ENCODE measurements around the gene C1orf35. TPM values are rescaled to one million over a fixed set of nuclear protein-coding genes. Genes with fewer than 3 reads are reported as not detected.

C1orf35 gene
- total RNA-seq, 1 experiment from 2014 or later: 24.9 TPM

- POLR2A ChIA-PET: no interaction called here
- no peaks in the 10 kb centered on the region for H3K4me1 ChIP-seq (ENCODE audit: control insufficient read depth, insufficient read depth, low read length)
- H3K4me3 ChIP-seq (ENCODE audit: low read depth in 2 of 2, low read length in 2 of 2): no peak overlapping the region
- no peaks in the 10 kb centered on the region; the same call in 1 of the 2 replicates for H3K27me3 ChIP-seq (ENCODE audit: control insufficient read depth, insufficient read depth, low read length)
- CTCF ChIA-PET: no interaction called here
- no peak overlapping the region for H3K27ac ChIP-seq (ENCODE audit: low read length)
- BruUV-seq (replicated peaks): no TSS peak
- H3K36me3 ChIP-seq (ENCODE audit: control insufficient read depth, insufficient read depth, low read length): no peaks in the 10 kb centered on the region; the same call in 1 of the 2 replicates
- in situ Hi-C loops (cut with HindIII; ENCODE audit: low pct_unique_long_range_greater_than_20kb, low sequenced_read_pairs) (no loop called here), intact Hi-C loops (cut with micrococcal nuclease; ENCODE audit: unreplicated experiment) (no loop called here)
- TF ChIP-seq CTCF (IDR thresholded peaks at IDR 0.05) (no peak), TCF7L2 (IDR thresholded peaks at IDR 0.05; ENCODE audit: low read depth, low read length) (no peak), REST (IDR thresholded peaks at IDR 0.05; ENCODE audit: insufficient read depth in 1 of 2, low read depth in 2 of 2, low read length in 1 of 2) (no peak), SIN3A (IDR thresholded peaks at IDR 0.05; ENCODE audit: borderline replicate concordance, insufficient read depth, low read depth, low read length) (no peak), POLR2AphosphoS5 (IDR thresholded peaks at IDR 0.05; ENCODE audit: low read depth, low read length) (no peak)
- no peak for ATAC-seq
- peaks cover 9% of the 10 kb centered on the region; the same call in 1 of the 2 replicates for H3K9me3 ChIP-seq (ENCODE audit: control insufficient read depth, insufficient read depth, low read depth, low read length)
- DNase-seq (ENCODE audit: low read depth, low spot score): no peak
Measured at GRCh38 chr1:228118040-228118439, 14.9 kb upstream of the C1orf35 start.

- ATAC-seq: no peak
- H3K27ac ChIP-seq (ENCODE audit: low read length): no peak overlapping the region
- intact Hi-C loops (cut with micrococcal nuclease; ENCODE audit: unreplicated experiment): no loop called here
- TF ChIP-seq REST (IDR thresholded peaks at IDR 0.05; ENCODE audit: insufficient read depth in 1 of 2, low read depth in 2 of 2, low read length in 1 of 2): no peak
- CTCF ChIA-PET: no interaction called here
- H3K4me1 ChIP-seq (ENCODE audit: control insufficient read depth, insufficient read depth, low read length): no peaks in the 10 kb centered on the region
- H3K4me3 ChIP-seq (ENCODE audit: low read depth in 2 of 2, low read length in 2 of 2): no peak overlapping the region
- in situ Hi-C loops (cut with HindIII; ENCODE audit: low pct_unique_long_range_greater_than_20kb, low sequenced_read_pairs): no loop called here
- POLR2A ChIA-PET: no interaction called here
- DNase-seq (ENCODE audit: low read depth, low spot score): no peak
- no peaks in the 10 kb centered on the region for H3K27me3 ChIP-seq (ENCODE audit: control insufficient read depth, insufficient read depth, low read length)
- BruUV-seq (replicated peaks): no TSS peak
- H3K36me3 ChIP-seq (ENCODE audit: control insufficient read depth, insufficient read depth, low read length): no peaks in the 10 kb centered on the region; the same call in 1 of the 2 replicates
- H3K9me3 ChIP-seq (ENCODE audit: control insufficient read depth, insufficient read depth, low read depth, low read length): peaks cover 9% of the 10 kb centered on the region; the same call in 1 of the 2 replicates
Measured at GRCh38 chr1:228117335-228117734, 14.2 kb upstream of the C1orf35 start.
